Jurkat, Clone E6-1 (cell line): ENCODE measurements around the gene ARRB2. TPM values are rescaled to one million over a fixed set of nuclear protein-coding genes. Genes with fewer than 3 reads are reported as not detected.
"Not testable (repeated sequence)": the region's sequence is repeated elsewhere in the genome, so short reads cannot be mapped to it uniquely, and the experiment has no call there.

ENCODE experiments used
- DNase-seq: peaks from one replicate; pipeline ENCODE4 v3.0.0-alpha.2; 2011; ENCODE audit warnings: low read depth, low spot score
- H3K4me3 ChIP-seq: 2 replicates; pipeline ENCODE4 v1.5.1; 2011; ENCODE audit warnings: mild to moderate bottlenecking, low read length, control low read depth, moderate library complexity
- polyA plus RNA-seq: library from polyadenylated mRNA; unstranded; fragments of >200 nt; gene quantifications from one replicate; pipeline ENCODE4 v1.2.1, GENCODE V29; 2012; ENCODE audit warnings: missing spikeins; ENCODE audit not compliant: insufficient read length, insufficient read depth

The ARRB2 gene
- 199 TPM for polyA plus RNA-seq

- peak; percentile 98 for DNase-seq
These were observed at the start of gene ARRB2 for GRCh38 chr17:4709794-4710692. ARRB2 (plus strand) TSS chr17:4710632; CDS start chr17:4710722, 90 bp downstream.

DNA sequence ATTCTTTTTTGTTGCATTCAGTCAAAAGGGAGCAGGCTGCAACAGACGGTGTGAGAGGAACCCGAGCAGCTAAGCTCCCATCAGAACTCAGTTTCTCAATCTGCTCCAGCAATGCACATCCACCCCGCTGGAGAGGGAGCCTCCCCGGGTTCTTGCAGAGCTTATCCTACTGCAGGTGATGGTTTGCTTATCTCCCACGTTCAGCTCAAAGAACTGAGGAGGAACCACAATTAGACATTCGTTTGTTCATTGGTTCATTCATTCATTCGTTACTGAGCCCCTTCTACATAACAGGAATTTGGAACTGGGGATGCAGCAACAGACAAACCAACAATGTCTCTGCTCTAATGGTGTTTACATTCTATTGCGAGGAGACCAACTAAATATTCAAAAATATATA, 46.7 kb upstream of the ARRB2 start:
- H3K4me3 ChIP-seq = no peak overlapping the region

More at GRCh38 chr17:4709794-4710692, at the start of gene ARRB2:
- peak within 1 kb of the TSS; percentile 85 for H3K4me3 ChIP-seq

DNA sequence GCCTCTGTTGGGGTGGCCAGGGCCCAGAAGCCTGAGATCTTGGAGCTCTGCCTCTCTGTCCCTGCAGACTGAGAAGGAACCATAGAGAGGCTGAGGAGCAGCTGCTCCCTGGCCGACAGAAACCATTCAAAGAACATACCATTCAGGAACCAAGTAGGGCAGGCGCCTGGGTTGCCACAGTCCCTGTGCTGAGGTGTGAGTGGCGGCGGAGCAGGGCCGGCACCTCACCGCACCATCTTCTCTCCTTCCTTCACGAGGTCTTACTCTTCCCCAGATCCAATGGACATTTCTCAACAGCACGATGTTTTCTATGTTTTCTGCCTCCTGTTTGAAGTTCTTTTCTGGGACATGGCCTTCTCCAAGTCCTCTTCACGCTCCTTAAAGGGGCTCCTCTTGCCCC, 46.2 kb upstream of the ARRB2 start:
- DNase-seq = no peak
- H3K4me3 ChIP-seq = no peak overlapping the region

More for the DNA sequence above, 46.7 kb upstream of the ARRB2 start:
- no peak for DNase-seq

DNA sequence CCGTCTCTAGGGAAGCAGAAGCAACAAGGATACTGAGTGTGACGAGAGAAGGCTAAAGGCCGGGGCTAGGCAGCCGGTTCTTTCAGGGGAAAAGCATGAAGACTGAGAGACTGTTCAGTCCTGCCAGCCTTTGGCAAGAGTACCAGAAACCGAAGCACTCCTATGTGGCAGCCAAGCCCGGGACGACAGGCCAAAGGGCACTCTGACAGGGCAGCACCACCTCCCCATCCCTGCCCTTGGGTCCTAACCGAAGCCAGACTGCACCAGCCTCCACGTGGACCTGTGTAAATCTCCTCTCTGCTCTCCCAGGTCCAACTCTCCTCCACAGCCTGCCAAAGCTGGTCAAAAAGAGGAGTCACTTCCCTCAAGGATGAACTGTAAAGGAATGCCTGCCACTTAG, 45.4 kb upstream of the ARRB2 start:
- no peak overlapping the region for H3K4me3 ChIP-seq
- no peak for DNase-seq

DNA sequence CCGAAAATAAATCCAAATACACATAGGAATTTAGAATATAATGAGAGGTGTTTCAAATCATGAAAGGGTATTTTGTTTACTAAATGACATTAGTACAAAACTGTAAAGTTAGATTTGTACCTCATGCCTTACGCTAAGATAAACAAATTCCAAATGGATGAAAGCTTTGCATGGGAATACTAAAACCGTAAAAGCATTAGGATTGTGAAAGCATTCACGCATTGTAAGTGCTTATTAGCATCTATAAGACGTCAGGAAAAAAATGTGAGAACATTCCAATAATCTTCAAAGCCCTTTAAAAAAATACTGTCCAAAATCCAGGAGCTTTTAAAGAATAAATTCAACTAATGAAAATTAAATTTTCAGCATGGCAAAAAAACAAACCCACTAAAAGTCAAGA, 44.1 kb upstream of the ARRB2 start:
- no peak overlapping the region for H3K4me3 ChIP-seq

GRCh38 chr17:4667166-4667565, 43.3 kb upstream of the ARRB2 start:
- no peak for DNase-seq
- no peak overlapping the region for H3K4me3 ChIP-seq

More for the DNA sequence above, 44.1 kb upstream of the ARRB2 start:
- no peak for DNase-seq

GRCh38 chr17:4672055-4672630, 38.3 kb upstream of the ARRB2 start:
- H3K4me3 ChIP-seq = no peak overlapping the region
- DNase-seq = no peak

DNA sequence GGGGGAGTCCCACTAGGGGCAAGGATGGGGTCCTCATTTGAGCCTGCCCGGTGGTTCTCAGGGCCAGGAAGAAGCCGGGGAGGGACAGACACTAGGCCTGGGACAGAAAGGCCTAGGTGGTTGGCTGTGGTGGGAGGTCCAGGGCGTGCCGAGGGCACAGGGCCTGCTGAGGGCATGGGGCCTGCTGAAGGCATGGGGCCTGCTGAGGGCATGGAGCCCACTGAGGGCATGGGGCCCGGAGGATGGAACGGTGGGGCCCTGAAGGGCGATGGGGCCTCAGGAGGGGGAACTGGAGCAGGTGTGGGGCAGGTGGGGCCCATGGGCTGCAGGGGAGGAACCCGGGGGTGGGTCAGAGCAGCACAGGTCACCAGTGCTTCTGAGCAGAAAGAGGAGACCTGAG, 37.7 kb upstream of the ARRB2 start:
- H3K4me3 ChIP-seq = no peak overlapping the region
- no peak for DNase-seq

- DNase-seq = no peak
- no peak overlapping the region for H3K4me3 ChIP-seq
These were observed 37.3 kb upstream of the ARRB2 start for GRCh38 chr17:4673169-4673568.

DNA sequence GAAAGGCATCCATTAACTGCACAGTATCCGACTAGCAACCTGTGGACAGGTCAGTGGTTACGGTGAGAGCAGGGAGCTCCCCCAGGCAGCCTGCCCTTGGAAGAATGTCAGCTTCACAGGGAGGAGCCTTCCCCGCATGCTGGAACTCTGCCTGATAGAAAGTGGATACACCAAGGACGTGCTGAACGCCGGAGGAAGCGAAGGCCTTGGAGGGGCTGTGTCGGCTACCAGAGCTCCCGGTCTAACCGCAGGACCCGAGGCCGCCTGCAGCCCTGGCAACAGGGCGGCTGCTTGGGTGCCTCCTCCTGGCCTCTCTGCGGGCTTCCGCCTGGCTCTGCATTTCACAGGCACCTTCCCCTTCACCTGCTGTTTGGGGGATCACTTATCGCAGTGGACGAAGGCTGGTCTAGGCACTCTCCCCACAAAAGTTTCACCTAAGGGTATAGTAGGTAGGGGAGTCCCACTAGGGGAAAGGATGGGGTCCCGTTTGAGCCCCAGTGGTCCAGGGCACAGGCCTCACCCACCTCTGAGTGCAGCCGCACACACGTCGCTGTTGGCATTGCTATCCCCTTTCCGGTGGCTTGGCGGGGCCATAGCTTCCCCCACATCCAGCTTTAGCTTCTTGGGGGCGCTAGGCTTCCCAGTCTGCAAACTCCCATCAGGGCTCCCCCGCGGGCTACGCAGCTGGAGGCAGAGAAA, 36.3 kb upstream of the ARRB2 start:
- no peak overlapping the region for H3K4me3 ChIP-seq
- DNase-seq = no peak

DNA sequence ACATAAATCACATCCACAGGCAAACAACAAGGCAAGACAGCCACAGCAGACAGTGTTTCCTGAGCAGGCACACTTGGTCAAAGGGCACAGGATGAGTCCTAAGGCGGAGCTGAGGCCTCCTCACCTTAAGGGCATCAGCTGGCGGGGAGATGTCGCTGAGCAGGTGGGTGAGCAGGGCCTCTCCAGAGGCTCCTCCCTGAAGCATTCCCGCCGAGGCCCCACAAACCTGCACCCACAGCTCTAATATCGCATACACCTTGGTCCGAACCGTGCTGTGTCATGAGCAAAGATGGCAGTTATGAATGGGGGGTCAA, 35.8 kb upstream of the ARRB2 start:
- H3K4me3 ChIP-seq = no peak overlapping the region
- no peak for DNase-seq

DNA sequence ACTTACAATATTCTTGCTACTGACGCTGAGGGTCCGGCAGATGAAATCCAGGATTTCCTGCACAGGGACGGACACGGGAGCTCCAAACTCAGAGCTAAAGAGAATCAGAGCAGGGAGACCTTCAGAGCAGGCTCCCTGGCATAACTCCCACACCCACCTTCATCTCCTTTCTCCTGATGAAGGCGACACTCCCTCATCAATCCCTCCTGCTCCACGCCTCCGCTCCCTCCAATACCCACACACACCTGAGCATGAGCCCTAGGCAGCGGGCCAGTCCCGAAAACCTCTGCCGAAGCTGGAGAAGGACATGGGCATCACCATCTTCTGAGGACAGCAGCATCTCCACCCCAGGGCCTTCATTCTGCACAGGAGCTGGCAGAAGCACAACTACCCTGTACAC, 34.6 kb upstream of the ARRB2 start:
- no peak for DNase-seq

GRCh38 chr17:4676791-4677190, 33.6 kb upstream of the ARRB2 start:
- H3K4me3 ChIP-seq = no peak overlapping the region
- DNase-seq = no peak

More for the DNA sequence above, 34.6 kb upstream of the ARRB2 start:
- H3K4me3 ChIP-seq = no peak overlapping the region

DNA sequence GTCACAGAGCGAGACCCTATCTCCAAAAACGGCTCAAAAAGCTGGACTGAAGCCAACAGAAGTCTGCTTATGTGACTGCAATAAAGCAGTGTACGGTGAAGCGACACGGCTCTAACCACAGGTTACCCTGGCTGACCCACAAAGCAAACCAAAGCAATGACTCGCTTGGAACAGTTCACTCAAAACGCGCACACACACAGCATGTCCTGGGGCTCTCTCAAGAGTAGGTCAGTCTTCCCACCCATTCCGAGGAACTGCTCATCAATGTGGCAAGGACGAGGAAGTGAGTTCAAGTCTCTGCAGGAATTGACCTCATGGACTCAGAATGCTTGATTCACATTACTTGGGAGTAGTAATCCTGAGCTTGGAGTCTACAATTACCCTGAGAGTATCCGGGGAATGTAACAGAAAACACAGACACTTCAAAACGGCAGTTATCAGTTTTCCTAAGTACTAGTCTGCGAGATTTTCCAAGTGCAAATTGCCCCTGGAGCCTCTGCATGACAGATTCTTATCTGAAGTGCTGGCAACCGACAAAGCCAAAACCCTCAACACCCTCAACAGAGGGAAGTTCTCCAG, 31.9 kb upstream of the ARRB2 start:
- DNase-seq = no peak
- H3K4me3 ChIP-seq = no peak overlapping the region

DNA sequence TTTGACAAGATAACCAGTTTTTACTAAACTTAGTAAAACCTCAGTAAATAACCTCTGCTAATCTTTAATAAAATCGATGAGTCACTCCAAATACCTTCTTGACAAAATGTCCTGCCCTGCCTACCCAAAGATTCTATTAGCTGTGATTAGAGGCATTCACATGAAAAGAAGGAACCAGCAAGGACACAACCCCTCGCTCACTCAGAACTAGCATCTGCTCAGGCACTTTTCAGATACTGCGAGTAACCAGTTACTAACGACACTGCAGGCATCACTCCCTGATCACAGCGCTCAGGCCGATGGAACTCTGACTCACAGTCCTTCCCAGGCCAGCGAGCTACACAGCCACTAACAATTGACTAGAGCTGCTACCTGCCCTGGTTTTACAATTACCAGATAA, 30.8 kb upstream of the ARRB2 start:
- no peak overlapping the region for H3K4me3 ChIP-seq
- DNase-seq = no peak

DNA sequence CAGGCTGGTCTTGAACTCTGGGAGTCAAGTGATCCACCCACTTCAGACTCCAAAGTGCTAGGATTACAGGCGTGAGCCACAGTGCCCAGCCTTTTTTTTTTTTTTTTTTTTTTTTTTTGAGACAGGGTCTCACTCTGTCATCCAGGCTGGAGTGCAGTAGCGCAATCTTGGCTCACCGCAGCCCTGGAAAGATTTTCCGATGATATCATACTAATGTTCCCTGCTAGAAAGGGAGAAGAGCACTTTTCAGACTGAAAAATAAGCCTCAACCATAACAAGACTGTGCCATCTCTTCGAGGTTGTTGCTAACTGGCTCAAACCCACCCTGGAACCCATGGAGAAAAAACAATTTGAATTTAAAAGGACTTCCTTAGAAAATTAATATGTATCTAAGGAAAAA, 26.7 kb upstream of the ARRB2 start:
- not testable (repeated sequence) for H3K4me3 ChIP-seq, DNase-seq

DNA sequence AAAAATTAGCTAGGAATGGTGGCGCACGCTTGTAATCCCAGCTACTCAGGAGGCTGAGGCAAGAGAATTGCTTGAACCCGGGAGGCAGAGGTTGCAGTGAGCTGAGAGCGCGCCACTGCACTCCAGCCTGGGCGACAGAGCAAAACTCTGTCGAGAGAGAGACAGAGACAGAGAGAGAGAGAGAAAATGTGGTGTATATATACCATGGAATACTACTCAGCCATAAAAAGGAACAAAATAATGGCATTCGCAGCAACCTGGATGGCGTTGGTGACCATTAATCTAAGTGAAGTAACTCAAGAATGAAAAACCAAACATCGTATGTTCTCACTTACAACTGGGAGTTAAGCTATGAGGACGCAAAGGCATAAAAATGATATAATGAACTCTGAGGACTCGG, 20.6 kb upstream of the ARRB2 start:
- not testable (repeated sequence) for H3K4me3 ChIP-seq, DNase-seq

- no peak for DNase-seq
- no peak overlapping the region for H3K4me3 ChIP-seq
These were observed 19.7 kb upstream of the ARRB2 start for GRCh38 chr17:4690745-4691144.

DNA sequence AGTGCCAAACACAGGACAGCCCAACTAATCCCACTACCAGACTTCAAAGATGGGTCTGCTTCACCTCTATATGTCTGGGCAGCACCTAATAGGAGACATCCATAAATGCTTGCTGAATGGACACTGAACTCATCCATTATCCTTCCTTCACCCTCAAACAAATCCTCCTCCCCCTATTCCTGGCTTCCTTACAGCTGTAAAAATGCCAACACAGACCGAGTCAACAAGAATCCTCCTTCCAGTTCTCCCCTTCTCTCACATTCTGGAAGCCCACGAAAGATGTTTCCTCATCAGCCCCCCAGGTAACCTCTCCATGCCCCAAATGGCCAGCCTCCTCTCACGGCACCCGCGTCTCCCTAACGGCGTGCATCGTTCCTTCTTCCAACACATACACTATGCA, 18.7 kb upstream of the ARRB2 start:
- no peak for DNase-seq
- H3K4me3 ChIP-seq = no peak overlapping the region

- no peak overlapping the region for H3K4me3 ChIP-seq
These were observed 17.0 kb upstream of the ARRB2 start for GRCh38 chr17:4693416-4693815.

More at GRCh38 chr17:4693416-4693815, 17.0 kb upstream of the ARRB2 start:
- no peak for DNase-seq
